Measurements from ENCODE around the gene FBXO2. TPM values are rescaled to one million over a fixed set of nuclear protein-coding genes. Genes with fewer than 3 reads are reported as not detected.

Gene FBXO2
- total RNA-seq, 1 donor from 2014 or later, result 64.0 TPM

DNA sequence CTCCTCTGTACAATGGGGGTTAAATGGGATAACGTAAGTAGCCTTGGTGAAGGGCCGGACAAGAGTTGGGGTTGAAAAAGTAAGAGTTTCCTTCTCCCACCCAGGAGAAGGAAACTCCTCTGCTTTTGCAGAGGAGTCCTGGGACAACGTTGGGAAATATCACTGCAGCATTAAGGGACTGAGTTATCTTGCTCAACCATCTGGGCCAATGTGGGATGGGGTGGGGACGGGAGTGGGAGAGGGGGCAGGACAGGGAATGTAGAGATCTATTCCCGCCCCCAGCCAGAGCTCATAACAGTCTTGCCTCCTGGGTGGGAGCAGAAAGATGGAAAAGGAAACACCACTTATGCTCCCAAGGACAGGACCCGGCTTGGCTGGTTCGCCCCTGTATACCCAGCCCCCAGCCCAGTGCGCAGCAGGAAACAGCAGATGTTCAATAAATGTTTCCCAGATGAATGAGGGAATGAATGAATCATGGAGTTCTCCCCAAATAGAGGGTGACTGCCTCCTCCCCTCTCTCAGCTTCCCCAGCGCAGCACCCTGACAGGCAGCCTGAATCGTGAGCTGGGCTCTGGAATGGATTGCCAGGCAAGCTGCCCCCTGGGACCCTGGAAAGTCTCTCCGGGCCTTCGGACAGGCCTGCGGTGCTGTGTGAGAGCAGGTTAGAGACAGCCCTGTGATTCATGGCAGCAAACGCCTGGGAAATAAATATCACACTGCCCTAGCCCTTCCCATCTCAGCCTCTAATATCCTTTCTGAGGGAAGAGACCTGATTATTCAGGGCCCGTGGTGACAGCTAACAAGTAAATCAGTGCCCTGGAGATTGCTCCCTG lies 24.8 kb downstream of the FBXO2 start:
- TF ChIP-seq, protein P1, sequence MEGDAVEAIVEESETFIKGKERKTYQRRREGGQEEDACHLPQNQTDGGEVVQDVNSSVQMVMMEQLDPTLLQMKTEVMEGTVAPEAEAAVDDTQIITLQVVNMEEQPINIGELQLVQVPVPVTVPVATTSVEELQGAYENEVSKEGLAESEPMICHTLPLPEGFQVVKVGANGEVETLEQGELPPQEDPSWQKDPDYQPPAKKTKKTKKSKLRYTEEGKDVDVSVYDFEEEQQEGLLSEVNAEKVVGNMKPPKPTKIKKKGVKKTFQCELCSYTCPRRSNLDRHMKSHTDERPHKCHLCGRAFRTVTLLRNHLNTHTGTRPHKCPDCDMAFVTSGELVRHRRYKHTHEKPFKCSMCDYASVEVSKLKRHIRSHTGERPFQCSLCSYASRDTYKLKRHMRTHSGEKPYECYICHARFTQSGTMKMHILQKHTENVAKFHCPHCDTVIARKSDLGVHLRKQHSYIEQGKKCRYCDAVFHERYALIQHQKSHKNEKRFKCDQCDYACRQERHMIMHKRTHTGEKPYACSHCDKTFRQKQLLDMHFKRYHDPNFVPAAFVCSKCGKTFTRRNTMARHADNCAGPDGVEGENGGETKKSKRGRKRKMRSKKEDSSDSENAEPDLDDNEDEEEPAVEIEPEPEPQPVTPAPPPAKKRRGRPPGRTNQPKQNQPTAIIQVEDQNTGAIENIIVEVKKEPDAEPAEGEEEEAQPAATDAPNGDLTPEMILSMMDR (IDR thresholded peaks at IDR 0.05; ENCODE audit: insufficient read depth, low read depth, low read length), result no peak
- TF ChIP-seq EZH2 (IDR thresholded peaks at IDR 0.05; ENCODE audit: insufficient read depth, low read length), result no peak
- H3K4me2 ChIP-seq (ENCODE audit: low read length), result no peak overlapping the region
- no peaks in the 10 kb centered on the region for H3K9me3 Mint-ChIP-seq (ENCODE audit: unreplicated experiment)
- H3K9ac ChIP-seq (ENCODE audit: low read length), result no peak overlapping the region
- H3K27ac Mint-ChIP-seq (ENCODE audit: unreplicated experiment), result no peak overlapping the region
- FAIRE-seq (no peak), DNase-seq (ENCODE audit: low read depth) (no peak)
- H3K4me1 ChIP-seq (ENCODE audit: insufficient read depth, low read length), result no peaks in the 10 kb centered on the region
- no peaks in the 10 kb centered on the region for H4K20me1 ChIP-seq (ENCODE audit: insufficient read depth, low read length)
- H3K79me2 ChIP-seq (ENCODE audit: insufficient read depth, low read length), result no peaks in the 10 kb centered on the region
- H3K4me3 ChIP-seq (ENCODE audit: insufficient read depth, low read depth, low read length), result no peak overlapping the region
- H3K9me3 ChIP-seq (ENCODE audit: insufficient read depth, low read depth, low read length), result no peaks in the 10 kb centered on the region
- H3K36me3 ChIP-seq (ENCODE audit: insufficient read depth, low read length), result no peaks in the 10 kb centered on the region
- no peaks in the 10 kb centered on the region for H3K4me1 Mint-ChIP-seq (ENCODE audit: low read depth, unreplicated experiment)
- no peak overlapping the region for H3K4me3 Mint-ChIP-seq (ENCODE audit: unreplicated experiment)
- H2AFZ ChIP-seq (ENCODE audit: low read depth, low read length), result no peak overlapping the region
- peaks cover 53% of the 10 kb centered on the region for H3K27me3 Mint-ChIP-seq (ENCODE audit: low read depth, unreplicated experiment)
- no peak overlapping the region for H3K27ac ChIP-seq (ENCODE audit: low read depth, low read length)
- peaks cover 6% of the 10 kb centered on the region for H3K27me3 ChIP-seq (ENCODE audit: insufficient read depth, low read length)
- peaks cover 2% of the 10 kb centered on the region for H3K36me3 Mint-ChIP-seq (ENCODE audit: low read depth, unreplicated experiment)

DNA sequence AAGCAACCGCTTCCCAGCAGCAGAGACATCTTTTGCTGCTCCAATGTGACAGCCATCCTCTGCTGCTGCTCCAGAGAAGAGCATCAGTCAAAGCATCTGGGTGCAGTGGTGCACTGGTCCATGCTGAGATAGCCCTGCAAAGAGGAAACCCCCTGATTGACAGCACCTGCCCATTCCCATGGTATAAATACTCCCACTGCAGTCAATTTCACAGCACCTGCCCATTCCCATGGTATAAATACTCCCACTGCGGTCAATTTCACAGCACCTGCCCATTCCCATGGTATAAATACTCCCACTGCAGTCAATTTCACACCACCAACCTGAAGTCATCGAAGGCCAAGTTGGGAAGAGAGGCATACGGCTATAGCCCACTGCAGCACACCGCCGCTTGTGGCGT lies 25.5 kb downstream of the FBXO2 start:
- no peak for DNase-seq (ENCODE audit: low read depth)
- no peak overlapping the region for H3K4me2 ChIP-seq (ENCODE audit: low read length)
- H3K27ac ChIP-seq (ENCODE audit: low read depth, low read length), result no peak overlapping the region
- peaks cover 6% of the 10 kb centered on the region for H3K27me3 ChIP-seq (ENCODE audit: insufficient read depth, low read length)
- H3K4me3 Mint-ChIP-seq (ENCODE audit: unreplicated experiment), result no peak overlapping the region
- no peak overlapping the region for H2AFZ ChIP-seq (ENCODE audit: low read depth, low read length)
- no peaks in the 10 kb centered on the region for H3K9me3 Mint-ChIP-seq (ENCODE audit: unreplicated experiment)
- no peaks in the 10 kb centered on the region for H3K4me1 ChIP-seq (ENCODE audit: insufficient read depth, low read length)
- H3K9ac ChIP-seq (ENCODE audit: low read length), result no peak overlapping the region
- no peaks in the 10 kb centered on the region for H3K36me3 ChIP-seq (ENCODE audit: insufficient read depth, low read length)
- no peaks in the 10 kb centered on the region for H3K9me3 ChIP-seq (ENCODE audit: insufficient read depth, low read depth, low read length)
- peaks cover 50% of the 10 kb centered on the region for H3K27me3 Mint-ChIP-seq (ENCODE audit: low read depth, unreplicated experiment)
- TF ChIP-seq, protein P1 (IDR thresholded peaks at IDR 0.05; ENCODE audit: insufficient read depth, low read depth, low read length), result no peak
- TF ChIP-seq EZH2 (IDR thresholded peaks at IDR 0.05; ENCODE audit: insufficient read depth, low read length), result no peak
- no peaks in the 10 kb centered on the region for H3K79me2 ChIP-seq (ENCODE audit: insufficient read depth, low read length)
- H3K4me1 Mint-ChIP-seq (ENCODE audit: low read depth, unreplicated experiment), result no peaks in the 10 kb centered on the region
- H3K27ac Mint-ChIP-seq (ENCODE audit: unreplicated experiment), result no peak overlapping the region
- FAIRE-seq, result no peak
- no peak overlapping the region for H3K4me3 ChIP-seq (ENCODE audit: insufficient read depth, low read depth, low read length)
- no peaks in the 10 kb centered on the region for H4K20me1 ChIP-seq (ENCODE audit: insufficient read depth, low read length)
- H3K36me3 Mint-ChIP-seq (ENCODE audit: low read depth, unreplicated experiment), result peaks cover 2% of the 10 kb centered on the region

DNA sequence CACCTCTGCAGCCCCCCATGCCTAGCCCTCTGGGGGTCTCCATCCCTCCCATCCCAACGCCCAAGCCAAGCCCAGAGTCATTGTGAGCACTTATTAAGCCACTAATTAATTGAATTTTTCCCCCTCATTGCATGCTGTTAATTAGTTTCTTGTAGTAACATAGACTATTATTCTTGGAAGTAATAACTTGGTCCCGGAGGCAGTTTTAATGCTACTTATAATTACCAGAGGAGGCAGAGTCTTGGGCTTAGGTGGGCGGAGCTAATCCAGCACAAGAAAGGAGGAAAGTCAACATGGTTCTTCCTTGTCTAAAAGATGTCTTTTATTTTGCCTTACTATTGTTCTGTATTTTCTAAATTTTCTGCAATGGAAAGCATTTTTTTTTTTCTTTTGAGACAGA lies 27.7 kb downstream of the FBXO2 start:
- no peak for DNase-seq (ENCODE audit: low read depth)
- H3K4me1 ChIP-seq (ENCODE audit: insufficient read depth, low read length), result no peaks in the 10 kb centered on the region
- FAIRE-seq, result no peak
- no peaks in the 10 kb centered on the region for H3K9me3 Mint-ChIP-seq (ENCODE audit: unreplicated experiment)
- H3K27me3 Mint-ChIP-seq (ENCODE audit: low read depth, unreplicated experiment), result peaks cover 62% of the 10 kb centered on the region
- H3K4me3 Mint-ChIP-seq (ENCODE audit: unreplicated experiment), result no peak overlapping the region
- H3K79me2 ChIP-seq (ENCODE audit: insufficient read depth, low read length), result no peaks in the 10 kb centered on the region
- no peak overlapping the region for H2AFZ ChIP-seq (ENCODE audit: low read depth, low read length)
- H3K27ac ChIP-seq (ENCODE audit: low read depth, low read length), result no peak overlapping the region
- H3K36me3 ChIP-seq (ENCODE audit: insufficient read depth, low read length), result no peaks in the 10 kb centered on the region
- no peak overlapping the region for H3K4me3 ChIP-seq (ENCODE audit: insufficient read depth, low read depth, low read length)
- H3K27ac Mint-ChIP-seq (ENCODE audit: unreplicated experiment), result no peak overlapping the region
- H4K20me1 ChIP-seq (ENCODE audit: insufficient read depth, low read length), result no peaks in the 10 kb centered on the region
- peaks cover 2% of the 10 kb centered on the region for H3K36me3 Mint-ChIP-seq (ENCODE audit: low read depth, unreplicated experiment)
- TF ChIP-seq EZH2 (IDR thresholded peaks at IDR 0.05; ENCODE audit: insufficient read depth, low read length), result no peak
- no peaks in the 10 kb centered on the region for H3K4me1 Mint-ChIP-seq (ENCODE audit: low read depth, unreplicated experiment)
- peaks cover 8% of the 10 kb centered on the region for H3K27me3 ChIP-seq (ENCODE audit: insufficient read depth, low read length)
- no peaks in the 10 kb centered on the region for H3K9me3 ChIP-seq (ENCODE audit: insufficient read depth, low read depth, low read length)
- no peak overlapping the region for H3K9ac ChIP-seq (ENCODE audit: low read length)
- H3K4me2 ChIP-seq (ENCODE audit: low read length), result no peak overlapping the region

All from astrocyte (in vitro differentiated cells and primary cell).